MCF 10A (cell line): Measurements from ENCODE around the gene GSS. TPM values are rescaled to one million over a fixed set of nuclear protein-coding genes. Genes with fewer than 3 reads are reported as not detected.
"Not testable (repeated sequence)": the region's sequence is repeated elsewhere in the genome, so short reads cannot be mapped to it uniquely, and the experiment has no call there.

Experiments used
- BruUV-seq: library from RNA; stranded (reverse); fragments of 400-500 nt; replicated peaks from 2 replicates; lab custom pipeline; 2021; lab: Mats Ljungman, UMichigan
- CTCF ChIA-PET: fragments of 300-600 bp; sonication (Branson Sonifier 250); formaldehyde crosslinking; extraction: SDS; loops from one replicate; lab custom pipeline; 2021; ENCODE audit warnings: antibody characterized with exemption, inconsistent platforms; lab: Yijun Ruan, JAX
- POLR2A ChIA-PET: fragments of 300-600, 350-650 bp; sonication (Branson Sonifier 250); formaldehyde crosslinking; extraction: SDS; loops from one replicate; lab custom pipeline; 2020; ENCODE audit warnings: antibody characterized with exemption, inconsistent platforms; lab: Yijun Ruan, JAX
- DNase-seq: peaks from one replicate; pipeline ENCODE4 v3.0.0-alpha.2; 2018; ENCODE audit not compliant: unreplicated experiment
- H3K27ac Mint-ChIP-seq: one replicate; pipeline ENCODE4 v1.8.0; 2022; ENCODE audit warnings: mild to moderate bottlenecking, low read depth, mixed read lengths; ENCODE audit not compliant: unreplicated experiment
- H3K27me3 Mint-ChIP-seq: one replicate; pipeline ENCODE4 v1.8.0; 2022; ENCODE audit warnings: mixed read lengths; ENCODE audit not compliant: insufficient read depth, unreplicated experiment
- H3K36me3 Mint-ChIP-seq: one replicate; pipeline ENCODE4 v1.8.0; 2022; ENCODE audit warnings: mild to moderate bottlenecking, moderate library complexity, mixed read lengths; ENCODE audit not compliant: insufficient read depth, unreplicated experiment
- H3K4me1 Mint-ChIP-seq: one replicate; pipeline ENCODE4 v1.8.0; 2022; ENCODE audit warnings: mixed read lengths; ENCODE audit not compliant: insufficient read depth, unreplicated experiment
- H3K4me3 Mint-ChIP-seq: one replicate; pipeline ENCODE4 v1.8.0; 2022; ENCODE audit warnings: mild to moderate bottlenecking, moderate library complexity, mixed read lengths; ENCODE audit not compliant: unreplicated experiment
- H3K9me3 Mint-ChIP-seq: one replicate; pipeline ENCODE4 v1.8.0; 2022; ENCODE audit warnings: mixed read lengths; ENCODE audit not compliant: unreplicated experiment
- CTCF ChIP-seq: fragments of 200-600 bp; IDR thresholded peaks from one replicate; pipeline ENCODE4 v1.8.0; 2022; ENCODE audit warnings: antibody characterized with exemption, mild to moderate bottlenecking; ENCODE audit not compliant: unreplicated experiment
- intact Hi-C: fragments of 100-400 bp; cut with micrococcal nuclease; formaldehyde crosslinking; loops from 2 replicates; pipeline ENCODE4 v1.14.1; 2022
- microRNA-seq: library from miRNA; unstranded; fragments of <30 nt; microRNA quantifications from one replicate; pipeline ENCODE4 v1.2.0, GENCODE V29; 2022
- total RNA-seq: library from RNA; stranded (reverse); gene quantifications from 2 replicates; pipeline ENCODE4 v1.2.3, GENCODE V29; 2022

Gene GSS
- total RNA-seq, 1 experiment from 2014 or later = 115 TPM

- no peak for TF ChIP-seq CTCF
- ChIA-PET POLR2A (interaction anchor here (0.5 to 2.2 kb wide), 5 partner anchors 13 to 73 kb away, joined by 3 to 8 read pairs (median 3); no protein-coding TSS in a partner anchor), CTCF (interaction anchor here (1.0 to 1.6 kb wide), 2 partner anchors 9 to 51 kb away, joined by 4 to 7 read pairs; no protein-coding TSS in a partner anchor)
- H3K27me3 Mint-ChIP-seq = no peaks in the 10 kb centered on the region
- no peaks in the 10 kb centered on the region for H3K9me3 Mint-ChIP-seq
- DNase-seq = no peak
- intact Hi-C loops = no loop called here
- no peak overlapping the region for H3K4me3 Mint-ChIP-seq
- H3K36me3 Mint-ChIP-seq = peaks cover 18% of the 10 kb centered on the region
- H3K4me1 Mint-ChIP-seq = peaks cover 12% of the 10 kb centered on the region
- no TSS peak for BruUV-seq
- H3K27ac Mint-ChIP-seq = no peak overlapping the region
Measured at GRCh38 chr20:34883087-34883688, 72.4 kb downstream of the GSS start.

- Mint-ChIP-seq H3K36me3 (peaks cover 14% of the 10 kb centered on the region), H3K27ac (no peak overlapping the region), H3K27me3 (no peaks in the 10 kb centered on the region), H3K4me1 (peaks cover 16% of the 10 kb centered on the region), H3K9me3 (no peaks in the 10 kb centered on the region), H3K4me3 (no peak overlapping the region)
- no TSS peak for BruUV-seq
- no peak for TF ChIP-seq CTCF
- ChIA-PET CTCF (interaction anchor here (0.6 to 1.1 kb wide), 2 partner anchors 48 to 74 kb away, joined by 3 to 4 read pairs; partner anchors contain the start of genes GSS and MYH7B), POLR2A (interaction anchor here (0.7 to 2.7 kb wide), 4 partner anchors 26 to 1865 kb away, joined by 3 to 10 read pairs (median 4); no protein-coding TSS in a partner anchor)
- intact Hi-C loops = no loop called here
- DNase-seq = no peak
Measured at GRCh38 chr20:34881689-34882088, 73.9 kb downstream of the GSS start.

- DNase-seq, H3K27ac Mint-ChIP-seq, BruUV-seq, H3K36me3 Mint-ChIP-seq, H3K9me3 Mint-ChIP-seq, H3K27me3 Mint-ChIP-seq, H3K4me3 Mint-ChIP-seq, intact Hi-C loops: not testable (repeated sequence)
- POLR2A ChIA-PET = interaction anchor here (0.6 to 2.7 kb wide), 6 partner anchors 9 to 1785 kb away, joined by 3 to 12 read pairs (median 6); partner anchors contain the start of genes GSS and MYH7B
- H3K4me1 Mint-ChIP-seq = peaks cover 20% of the 10 kb centered on the region
- CTCF ChIA-PET = interaction anchor here (0.6 to 1.1 kb wide), 4 partner anchors 36 to 303 kb away, joined by 3 to 4 read pairs (median 4); partner anchors contain the start of genes GSS and MYH7B
Measured at GRCh38 chr20:34880971-34881370, 74.6 kb downstream of the GSS start.

GRCh38 chr20:34880215-34880850 is 75.3 kb downstream of the GSS start:
- TF ChIP-seq CTCF = no peak
- Mint-ChIP-seq H3K4me1 (peaks cover 26% of the 10 kb centered on the region), H3K27ac (no peak overlapping the region), H3K4me3 (no peak overlapping the region), H3K36me3 (peaks cover 7% of the 10 kb centered on the region), H3K27me3 (no peaks in the 10 kb centered on the region), H3K9me3 (no peaks in the 10 kb centered on the region)
- no peak for DNase-seq
- BruUV-seq = no TSS peak
- ChIA-PET CTCF (interaction anchor here (0.6 to 1.4 kb wide), 7 partner anchors 14 to 302 kb away, joined by 3 to 6 read pairs (median 4); partner anchors contain the start of genes GSS and MYH7B), POLR2A (interaction anchor here (0.8 to 2.7 kb wide), 8 partner anchors 10 to 266 kb away, joined by 3 to 12 read pairs (median 6); partner anchors contain the start of genes EDEM2, GSS and MYH7B)
- intact Hi-C loops = no loop called here

Small RNA genes within 50 kb of the gene (microRNA-seq; reads per million reads assigned to microRNA genes)
- gene MIR499A (not detected), gene MIR499B (not detected)

Other genes with a start within 250 kb of the GSS start
- gene NCOA6, start 130.2 kb downstream of the GSS start, total RNA-seq = 25.7 and 27.9 TPM in 2 replicates
- gene GGT7, start 83.0 kb downstream of the GSS start, total RNA-seq = 2.5 and 3.2 TPM in 2 replicates
- 36.6 and 42.0 TPM in 2 replicates for gene ACSS2, start 79.2 kb downstream of the GSS start, total RNA-seq
- gene MYH7B, start 62 bp upstream of the GSS start, total RNA-seq = 0.07 and 0.27 TPM in 2 replicates
- 51.8 and 56.3 TPM in 2 replicates for gene TRPC4AP, start 137.0 kb upstream of the GSS start, total RNA-seq
- gene EDEM2, start 191.5 kb upstream of the GSS start, total RNA-seq = 23.6 and 30.2 TPM in 2 replicates
- gene PROCR, start 216.3 kb upstream of the GSS start, total RNA-seq = 27.4 and 34.6 TPM in 2 replicates